ENCODE results near the gene EFCAB6.
A peak's percentile ranks its signal among the peaks of the same experiment; 100 is the strongest.

The EFCAB6 gene

DNA sequence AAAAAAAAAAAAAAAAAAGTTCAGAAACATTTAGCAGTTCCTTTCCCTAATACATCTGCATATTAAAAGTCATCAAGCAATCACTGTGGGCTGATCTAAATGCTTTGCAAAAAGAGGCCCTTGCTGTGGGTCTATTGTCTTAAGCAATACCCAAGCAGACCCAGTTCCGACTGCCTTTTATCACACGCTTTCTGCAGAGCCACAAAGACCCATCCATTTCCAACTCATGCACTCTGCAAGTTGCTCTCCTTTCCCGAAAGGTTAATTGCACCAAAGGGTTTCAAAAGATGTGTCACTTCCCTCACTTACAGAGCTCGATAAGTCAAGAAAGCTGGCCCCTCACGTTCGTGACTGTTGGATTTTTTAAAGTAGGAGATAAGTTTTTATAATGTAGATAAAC lies 261.4 kb downstream of the EFCAB6 start:
- no peak for DNase-seq (ENCODE audit: low spot score)

DNA sequence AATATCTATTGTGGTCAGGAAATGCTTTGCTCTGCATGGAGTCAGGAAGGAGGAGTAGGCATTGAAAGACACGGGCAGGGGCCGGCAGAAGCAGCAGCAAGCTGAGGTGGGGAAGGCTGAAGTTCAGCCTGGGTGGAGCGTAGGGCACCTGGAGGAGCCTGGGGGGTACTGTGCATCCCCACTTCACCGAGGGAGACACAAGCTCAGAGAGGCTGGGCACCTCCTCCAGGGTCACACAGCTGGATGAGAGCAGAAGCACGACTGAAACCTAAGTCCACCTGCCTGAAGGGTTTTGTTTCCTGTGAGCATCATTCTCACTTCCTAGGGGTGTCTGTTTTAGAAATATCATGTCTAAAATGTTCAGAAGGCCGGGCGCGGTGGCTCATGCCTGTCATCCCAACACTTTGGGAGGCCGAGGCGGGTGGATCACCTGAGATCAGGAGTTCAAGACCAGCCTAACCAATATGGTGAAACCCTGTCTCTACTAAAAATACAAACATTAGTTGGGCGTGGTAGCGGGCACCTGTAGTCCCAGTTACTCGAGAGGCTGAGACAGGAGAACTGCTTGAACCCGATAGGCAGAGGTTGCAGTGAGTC lies 262.0 kb downstream of the EFCAB6 start:
- no peak for DNase-seq (ENCODE audit: low spot score)

DNA sequence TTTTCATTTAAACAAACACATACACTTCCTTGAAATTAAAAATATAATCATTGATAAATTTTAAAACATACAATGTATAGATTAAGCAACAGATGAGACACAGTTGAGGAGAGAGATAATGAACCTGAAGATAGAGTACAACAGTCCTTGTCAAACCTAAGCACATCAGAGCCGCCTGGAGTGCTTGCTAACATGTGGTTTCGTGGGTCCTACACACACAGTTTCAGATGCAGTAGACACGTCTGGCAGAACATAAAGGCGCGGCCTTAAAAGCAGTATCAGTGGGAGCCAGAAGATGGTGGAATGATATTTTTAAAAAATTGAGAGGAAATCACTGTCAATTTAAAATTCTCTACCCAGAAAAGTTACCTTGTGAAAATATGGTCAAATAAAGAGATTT lies 265.9 kb downstream of the EFCAB6 start:
- DNase-seq (ENCODE audit: low spot score): no peak

DNA sequence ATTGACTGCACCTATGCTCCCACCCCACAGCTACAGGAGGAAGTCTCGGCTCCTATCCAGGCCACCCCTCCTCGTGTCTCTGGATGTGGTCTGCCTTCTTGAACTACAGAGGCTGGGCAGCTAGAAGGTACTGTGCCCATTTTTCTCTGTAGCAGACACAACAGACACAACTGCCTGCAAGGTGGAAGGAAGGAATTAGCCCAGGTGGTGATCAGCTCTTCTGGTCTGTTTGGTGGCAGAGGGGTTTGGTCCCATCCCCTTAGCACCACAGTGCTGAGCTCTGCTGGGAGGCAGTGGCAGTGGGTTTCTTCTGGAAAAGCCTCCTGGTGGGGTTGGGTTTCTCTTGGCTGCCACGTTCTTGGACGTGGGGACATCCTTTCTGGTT lies 267.8 kb downstream of the EFCAB6 start:
- DNase-seq (ENCODE audit: low spot score): no peak

DNA sequence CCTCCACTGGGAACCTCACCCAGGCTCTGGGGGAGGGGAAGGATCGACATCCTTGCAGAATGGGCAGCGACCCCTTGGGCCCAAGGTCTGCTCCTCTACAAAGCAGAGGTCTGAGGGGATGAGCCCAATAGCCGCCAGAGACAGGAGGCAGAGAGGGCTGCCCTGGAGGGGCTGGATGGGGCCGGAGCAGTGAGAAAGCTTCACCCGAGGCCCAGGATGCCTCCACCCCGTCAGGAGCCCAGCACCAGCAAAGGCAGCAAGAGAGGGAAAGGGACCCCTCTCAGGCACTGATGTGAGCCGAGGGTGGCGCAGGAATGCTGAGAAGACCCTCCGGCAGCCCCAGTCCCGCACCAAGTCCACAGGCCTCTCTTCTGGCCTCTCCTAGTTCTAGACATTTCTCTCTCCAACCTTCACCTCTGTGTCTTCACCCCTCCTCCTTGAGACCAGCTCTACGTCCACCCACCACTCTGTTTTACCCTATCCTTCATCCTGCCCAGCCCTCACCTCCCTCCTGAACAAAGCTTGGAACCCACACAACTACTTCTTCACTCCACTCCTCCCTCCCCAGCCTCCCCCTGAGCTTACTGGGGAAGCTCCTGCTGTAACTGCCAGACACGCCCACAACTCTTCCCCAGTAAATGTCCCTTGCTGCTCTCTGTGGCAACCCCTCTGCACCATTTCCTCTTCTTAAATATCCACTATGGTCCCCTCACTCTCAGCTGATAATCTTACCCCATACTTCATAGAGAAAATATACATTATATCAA lies 268.4 kb downstream of the EFCAB6 start:
- peak; percentile 14 for DNase-seq (ENCODE audit: low spot score)

DNA sequence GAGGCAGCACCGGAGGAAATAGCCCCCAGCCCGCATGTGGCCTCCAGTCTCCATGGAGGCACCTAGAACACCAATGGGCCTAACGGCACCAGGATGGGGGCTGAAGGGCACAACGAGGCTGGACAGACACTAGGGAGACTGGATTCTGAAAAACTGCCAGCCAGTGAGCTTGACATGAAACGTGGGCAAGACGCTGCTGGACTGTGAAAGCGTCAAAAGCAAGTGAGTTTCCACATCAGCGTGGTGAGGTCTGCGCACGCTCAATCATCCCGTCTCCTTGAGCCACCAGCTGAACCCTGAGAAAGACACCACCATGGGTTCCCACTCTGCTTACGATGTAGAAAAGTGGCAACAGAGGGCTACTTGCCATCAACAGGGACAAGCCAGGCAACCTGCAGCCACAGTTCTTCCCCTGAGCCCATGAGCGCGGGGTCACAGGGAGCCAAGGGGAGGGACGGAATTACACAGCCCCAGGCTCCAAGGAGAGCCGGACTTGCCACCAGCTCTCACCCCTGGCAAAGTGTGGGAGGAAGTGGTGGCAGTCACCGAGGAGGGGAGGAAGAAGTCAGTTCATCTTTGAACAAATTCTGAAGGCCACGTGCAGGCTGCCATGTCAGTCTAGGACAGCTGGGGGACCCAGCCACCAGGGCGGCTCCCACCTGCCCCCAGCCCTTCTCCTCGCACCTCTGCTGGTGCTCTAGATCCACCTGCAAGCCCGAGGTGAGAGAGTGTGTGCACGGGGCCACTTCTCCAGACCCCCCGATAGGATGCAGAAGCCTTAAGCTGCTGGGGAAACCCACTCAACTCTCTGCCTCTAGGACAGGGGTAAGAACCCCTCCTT lies 269.2 kb downstream of the EFCAB6 start:
- no peak for DNase-seq (ENCODE audit: low spot score)

DNA sequence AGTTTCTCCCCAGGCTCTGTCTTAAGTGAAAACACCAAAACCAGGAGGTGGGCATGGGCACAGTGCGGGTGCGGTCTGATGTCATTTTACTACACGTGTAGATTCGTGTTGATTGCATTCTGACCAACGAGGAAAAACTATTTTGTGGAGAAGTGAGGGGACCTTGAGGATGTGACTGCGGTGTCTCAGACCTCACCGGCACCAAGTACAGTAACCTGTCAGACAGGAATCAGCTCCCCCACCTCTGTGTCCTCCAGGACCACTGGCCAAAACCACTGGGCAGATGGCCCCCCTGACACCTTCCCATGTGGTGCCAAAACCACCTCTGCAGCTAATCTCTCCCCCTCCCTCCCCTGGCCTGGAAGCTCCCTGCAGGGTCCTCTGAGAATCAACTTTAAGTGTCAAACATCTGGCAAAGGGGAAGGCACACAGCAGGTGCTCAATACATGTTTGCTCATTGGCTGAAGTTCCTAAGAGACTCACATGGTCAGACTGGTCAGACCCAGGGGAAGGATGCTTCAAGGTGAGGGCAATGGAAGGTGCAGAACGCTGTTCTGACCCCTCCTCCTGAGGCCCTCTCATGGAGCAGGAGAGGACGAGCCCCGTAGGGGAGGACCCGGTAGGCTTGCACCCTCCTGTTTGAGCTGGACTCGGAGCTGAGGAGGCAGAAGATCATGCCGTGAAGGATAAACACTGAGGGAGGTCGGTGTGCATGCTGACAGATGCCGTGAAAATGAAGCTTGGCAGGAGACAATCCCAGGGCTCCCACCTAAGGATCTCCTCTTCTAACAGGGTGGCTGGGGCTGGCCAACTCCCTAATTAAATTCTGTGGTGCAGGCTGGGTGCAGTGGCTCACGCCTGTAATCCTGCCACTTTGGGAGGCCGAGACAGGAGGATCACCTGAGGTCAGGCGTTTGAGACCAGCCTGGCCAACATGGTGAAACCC lies 270.4 kb downstream of the EFCAB6 start:
- peak; percentile 13 for DNase-seq (ENCODE audit: low spot score)

DNA sequence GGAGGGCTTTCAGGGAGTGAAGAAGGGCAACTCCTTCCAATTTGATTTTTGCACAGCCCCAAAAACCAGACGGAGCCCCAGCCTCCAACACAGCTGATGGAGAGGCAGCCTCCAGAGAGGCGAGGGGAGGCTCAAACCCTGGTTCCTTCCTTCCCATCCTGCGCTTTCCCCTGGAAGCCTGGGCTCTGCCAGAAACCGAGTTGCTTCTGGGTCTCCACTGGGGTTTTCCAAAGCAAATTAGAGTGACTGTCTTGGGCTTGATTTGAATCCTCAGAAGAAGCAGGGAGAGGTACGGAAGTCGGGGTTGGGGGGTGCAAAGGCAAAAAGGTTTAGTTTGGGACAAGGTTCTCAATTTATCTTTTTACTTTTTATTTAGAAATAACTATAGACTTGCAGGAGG lies 271.1 kb downstream of the EFCAB6 start:
- DNase-seq (ENCODE audit: low spot score): peak; percentile 17

DNA sequence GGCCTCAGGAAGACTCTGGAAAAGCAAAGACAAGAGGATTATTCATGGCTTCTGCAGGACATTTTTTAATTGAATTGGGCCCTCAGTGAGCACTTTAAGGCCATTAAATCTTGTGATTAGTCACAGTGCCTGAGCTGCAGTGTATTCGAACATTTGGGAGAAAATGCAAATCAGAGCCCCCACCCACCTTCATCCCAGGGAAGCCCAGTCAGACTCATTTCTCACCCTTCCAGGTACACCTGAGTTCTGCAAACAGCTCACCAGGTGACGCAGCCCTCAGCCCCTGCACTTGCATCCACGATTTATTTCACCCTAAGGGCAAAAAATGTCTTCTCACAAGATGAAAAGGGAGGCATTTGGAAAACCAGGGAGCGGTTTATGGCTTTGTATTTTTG lies 271.6 kb downstream of the EFCAB6 start:
- peak; percentile 35 for DNase-seq (ENCODE audit: low spot score)

DNA sequence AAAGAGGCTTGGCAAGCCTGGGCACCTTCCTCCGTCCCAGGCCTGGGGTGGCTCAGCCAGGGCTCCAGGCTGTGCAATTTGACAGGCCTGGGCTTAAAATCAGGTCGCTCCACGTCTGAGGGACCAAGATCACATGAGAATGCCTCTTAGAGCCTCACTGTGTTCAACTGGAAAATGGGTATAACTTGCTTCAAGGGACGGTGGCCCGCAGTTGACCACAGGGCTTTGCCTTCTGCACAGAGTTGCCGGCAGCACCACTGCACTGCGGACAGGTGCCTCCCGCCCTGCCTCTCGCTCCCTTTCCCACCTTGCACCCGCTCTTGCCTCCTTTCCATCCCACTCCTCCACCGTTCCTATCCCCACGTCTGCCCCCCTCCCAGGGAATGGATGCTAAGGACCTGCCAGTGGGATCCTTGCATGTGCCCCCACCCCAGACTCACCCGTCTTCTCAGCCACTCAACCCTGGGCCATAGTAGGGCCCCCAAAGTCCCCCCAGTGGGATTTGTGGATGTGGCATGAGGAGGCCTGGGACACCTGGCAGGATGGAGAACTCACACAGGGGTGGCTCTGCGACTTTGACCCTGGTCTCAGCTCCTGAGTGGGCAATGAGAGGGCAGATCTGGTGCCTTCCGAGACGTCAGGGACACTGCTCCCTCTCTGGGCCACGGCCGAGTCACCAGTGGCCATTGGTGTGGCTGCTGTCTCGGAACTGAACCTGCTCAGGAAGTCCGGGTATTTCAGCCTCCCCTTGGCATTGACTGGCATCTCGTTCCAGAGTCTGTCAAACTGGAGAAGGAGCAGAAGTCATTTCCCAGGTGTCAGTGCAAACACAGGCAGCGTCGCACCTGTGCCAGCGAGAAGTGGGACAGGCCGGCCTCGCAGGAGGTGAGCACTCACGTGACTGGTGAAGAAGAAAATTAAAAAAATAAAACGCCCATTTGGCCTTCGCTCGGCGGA lies 272.3 kb downstream of the EFCAB6 start:
- DNase-seq (ENCODE audit: low spot score): peak; percentile 13

DNA sequence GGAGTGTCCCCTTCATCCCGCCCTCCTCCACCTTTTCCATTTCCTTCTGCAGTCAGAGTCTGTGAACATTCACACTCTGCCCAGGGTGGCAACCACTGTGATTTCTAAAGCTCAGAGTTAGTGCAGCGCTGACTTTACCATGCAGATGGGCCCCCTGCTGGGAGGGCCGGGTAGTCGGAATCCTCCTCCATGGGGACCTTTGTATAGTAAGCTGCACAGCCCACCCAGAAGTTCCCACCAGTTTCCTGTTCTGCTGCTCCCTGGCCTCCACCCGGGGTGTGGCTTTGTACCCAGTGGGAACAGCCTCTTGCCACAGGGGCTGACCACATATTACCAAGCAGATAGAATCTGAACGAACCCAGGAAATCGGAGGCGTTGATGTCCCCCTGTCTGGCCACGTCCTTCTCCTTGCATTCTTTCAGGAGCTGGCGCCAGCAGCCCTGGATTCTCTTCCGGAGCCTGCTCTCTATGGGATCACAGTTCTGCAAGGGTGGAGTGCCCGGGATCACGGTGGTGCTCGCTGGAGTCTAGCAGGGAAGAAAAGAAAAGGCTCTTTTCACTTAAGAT lies 275.0 kb downstream of the EFCAB6 start:
- DNase-seq (ENCODE audit: low spot score): peak; percentile 49

DNA sequence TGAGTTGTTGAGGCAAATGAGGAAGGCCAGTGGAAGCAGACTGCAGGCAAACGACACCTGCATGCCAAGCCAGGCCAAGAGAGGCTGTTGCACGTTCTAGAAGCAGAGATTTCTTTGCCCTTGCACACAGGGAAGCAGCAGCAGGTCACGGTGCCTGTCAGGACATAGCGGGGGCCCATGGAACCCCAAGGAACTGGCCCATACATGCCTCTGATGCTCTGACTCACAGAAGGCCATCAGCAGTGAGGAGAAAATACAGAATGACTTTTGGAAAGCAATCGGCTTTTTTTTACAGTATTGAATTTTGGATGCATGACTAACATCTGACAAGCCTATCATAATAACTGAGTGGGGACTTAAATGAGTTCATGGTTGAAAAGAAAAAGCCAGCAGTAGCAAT lies 276.4 kb downstream of the EFCAB6 start:
- DNase-seq (ENCODE audit: low spot score): no peak

DNA sequence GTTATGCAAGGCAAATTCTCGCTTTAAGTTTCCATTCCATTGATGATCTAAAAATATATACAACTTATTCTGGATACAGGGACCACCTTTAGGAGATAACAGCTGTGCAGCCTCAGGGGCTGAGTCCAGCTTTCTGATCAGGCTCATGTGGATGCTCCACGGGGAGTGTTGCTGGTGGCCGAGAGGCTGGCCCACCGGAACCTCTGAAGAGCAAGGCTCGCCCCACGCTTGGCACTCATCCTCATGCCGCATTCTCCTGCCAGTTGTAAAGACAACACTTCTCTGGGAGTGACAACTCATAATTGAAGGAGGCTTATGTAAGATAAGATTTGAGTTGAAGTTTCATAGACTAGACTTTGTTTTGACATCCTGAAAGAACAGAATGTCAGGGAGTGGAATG lies 276.8 kb downstream of the EFCAB6 start:
- DNase-seq (ENCODE audit: low spot score): no peak

DNA sequence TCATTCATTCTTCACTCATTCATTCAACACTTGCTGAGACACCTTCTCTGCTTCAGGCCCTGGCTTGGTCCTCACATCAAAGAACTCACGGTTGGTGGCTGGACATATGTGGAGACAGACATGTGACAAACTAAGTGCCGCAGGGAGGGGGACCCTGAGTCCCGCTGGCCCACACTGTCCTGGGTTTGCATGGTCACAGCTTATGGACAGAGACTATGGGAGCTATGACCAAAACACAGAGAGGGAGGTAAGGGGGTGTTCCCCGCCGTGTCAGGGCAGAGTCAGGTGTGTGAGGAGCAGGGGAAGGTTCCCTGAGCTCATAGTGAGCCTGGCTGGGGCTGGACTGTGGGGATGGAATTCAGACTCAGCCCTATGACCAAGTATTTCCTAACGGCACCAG lies 277.2 kb downstream of the EFCAB6 start:
- no peak for DNase-seq (ENCODE audit: low spot score)

DNA sequence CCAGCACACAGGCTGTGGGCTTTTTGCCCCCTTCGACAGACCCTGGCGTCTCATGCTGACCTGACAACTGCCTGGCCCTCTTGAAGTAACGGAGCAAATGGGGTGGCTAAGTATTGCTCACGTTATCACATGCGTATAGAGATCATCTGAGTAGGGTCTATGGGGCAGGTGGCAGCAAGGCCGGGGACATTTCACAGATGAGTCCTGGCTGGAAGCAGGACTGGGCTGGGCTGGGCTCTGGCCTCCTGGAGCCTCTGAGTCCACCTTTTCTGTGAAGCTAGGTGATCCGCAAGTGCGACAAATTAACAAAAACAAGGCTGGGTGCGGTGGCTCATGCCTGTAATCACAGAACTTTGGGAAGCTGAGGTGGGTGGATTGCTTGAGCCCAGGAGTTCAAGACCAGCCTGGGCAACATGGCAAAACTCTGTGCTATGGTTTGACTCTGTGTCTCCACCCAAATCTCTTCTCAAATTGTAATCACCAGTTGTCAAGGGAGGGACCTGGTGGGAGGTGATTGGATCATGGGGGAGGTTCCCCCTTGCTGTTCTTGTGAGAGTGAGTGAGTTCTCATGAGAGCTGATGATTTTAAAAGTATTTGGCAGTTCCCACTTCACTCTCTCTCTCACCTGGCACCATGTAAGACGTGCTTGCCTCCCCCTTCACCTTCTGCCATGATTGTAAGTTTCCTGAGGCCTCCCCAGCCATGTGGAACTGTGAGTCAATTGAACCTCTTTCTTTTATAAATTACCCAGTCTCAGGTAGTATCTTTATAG lies 278.3 kb downstream of the EFCAB6 start:
- DNase-seq (ENCODE audit: low spot score): no peak

DNA sequence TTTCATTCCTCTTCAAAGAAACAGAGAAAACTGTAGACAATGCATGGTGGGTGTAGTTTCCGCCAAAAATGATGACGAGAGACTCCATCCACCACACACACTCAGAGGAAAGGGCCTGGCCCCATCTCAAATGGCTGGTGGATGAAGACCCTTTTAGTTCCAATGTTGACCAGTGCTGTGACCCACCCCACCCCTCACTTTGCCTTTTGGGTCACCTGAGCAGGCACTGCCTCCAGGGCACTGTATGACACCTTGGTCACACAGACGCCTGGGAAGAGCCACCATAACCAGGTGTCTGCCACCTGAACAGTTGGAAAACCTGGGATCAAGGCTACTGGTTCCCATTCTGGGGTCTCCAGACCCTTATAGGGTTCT lies 279.0 kb downstream of the EFCAB6 start:
- no peak for DNase-seq (ENCODE audit: low spot score)

DNA sequence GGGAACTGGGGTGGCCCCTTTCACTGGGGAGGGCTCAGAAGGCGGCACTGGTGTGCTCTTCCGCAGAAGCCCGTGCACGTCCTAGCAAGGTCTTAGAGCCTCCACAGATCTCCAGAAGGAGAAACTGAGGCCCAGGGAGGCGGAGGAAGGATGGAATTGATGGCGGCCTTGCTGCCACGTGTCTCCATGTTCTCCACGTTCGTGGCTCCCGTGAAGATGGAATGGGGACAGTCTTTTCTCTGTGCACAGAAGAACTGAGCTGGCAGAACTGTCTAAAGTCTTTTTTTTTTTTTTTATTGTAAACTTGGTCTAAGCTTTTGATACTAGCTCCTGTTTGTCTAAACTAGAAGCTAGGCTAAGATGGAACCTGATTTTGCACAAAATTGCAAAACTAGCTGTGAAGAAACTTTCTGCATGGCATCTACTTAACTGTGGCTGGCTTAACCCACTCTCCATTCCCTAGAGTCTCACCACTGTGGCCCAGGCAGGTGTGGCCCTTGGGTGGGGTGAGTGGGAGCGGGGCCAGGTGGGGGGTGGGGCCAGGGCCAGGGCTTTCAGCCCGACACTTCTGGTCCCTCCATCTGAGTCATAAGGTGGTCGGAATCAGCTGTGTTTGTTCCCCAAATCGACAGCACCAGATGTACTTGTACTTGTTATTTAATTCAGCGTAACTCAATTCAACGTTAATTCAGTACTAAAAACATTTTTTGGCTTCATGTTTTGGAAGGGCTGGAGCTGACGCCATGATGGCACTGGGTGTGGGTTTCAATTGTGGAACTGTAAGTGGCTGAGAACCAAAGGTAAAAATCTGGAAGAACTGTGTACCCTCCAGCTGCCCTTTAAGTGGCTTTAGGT lies 279.6 kb downstream of the EFCAB6 start:
- no peak for DNase-seq (ENCODE audit: low spot score)

DNA sequence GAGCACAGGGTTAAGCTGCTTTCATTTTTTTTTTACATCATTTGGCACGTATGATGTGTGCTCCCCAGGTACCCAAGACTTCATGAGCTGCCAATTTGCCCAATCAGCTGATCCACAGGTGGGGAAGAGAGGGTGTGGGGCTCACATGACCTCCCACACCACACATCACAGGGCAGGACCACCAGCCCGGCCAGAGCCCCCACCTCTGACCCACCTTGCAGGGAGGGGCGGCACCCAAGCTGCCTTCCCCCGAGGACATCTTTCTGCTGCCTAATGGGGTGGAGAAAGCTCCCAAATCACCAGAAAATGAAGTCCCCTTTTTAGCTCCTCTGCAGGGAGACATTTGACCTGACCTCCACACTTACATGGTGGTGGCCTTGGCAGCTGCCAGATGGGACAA lies 280.5 kb downstream of the EFCAB6 start:
- DNase-seq (ENCODE audit: low spot score): no peak

Data from D341Med (cell line).